ENCODE results near the gene POP7.
A peak's percentile ranks its signal among the peaks of the same experiment; 100 is the strongest.

DNA sequence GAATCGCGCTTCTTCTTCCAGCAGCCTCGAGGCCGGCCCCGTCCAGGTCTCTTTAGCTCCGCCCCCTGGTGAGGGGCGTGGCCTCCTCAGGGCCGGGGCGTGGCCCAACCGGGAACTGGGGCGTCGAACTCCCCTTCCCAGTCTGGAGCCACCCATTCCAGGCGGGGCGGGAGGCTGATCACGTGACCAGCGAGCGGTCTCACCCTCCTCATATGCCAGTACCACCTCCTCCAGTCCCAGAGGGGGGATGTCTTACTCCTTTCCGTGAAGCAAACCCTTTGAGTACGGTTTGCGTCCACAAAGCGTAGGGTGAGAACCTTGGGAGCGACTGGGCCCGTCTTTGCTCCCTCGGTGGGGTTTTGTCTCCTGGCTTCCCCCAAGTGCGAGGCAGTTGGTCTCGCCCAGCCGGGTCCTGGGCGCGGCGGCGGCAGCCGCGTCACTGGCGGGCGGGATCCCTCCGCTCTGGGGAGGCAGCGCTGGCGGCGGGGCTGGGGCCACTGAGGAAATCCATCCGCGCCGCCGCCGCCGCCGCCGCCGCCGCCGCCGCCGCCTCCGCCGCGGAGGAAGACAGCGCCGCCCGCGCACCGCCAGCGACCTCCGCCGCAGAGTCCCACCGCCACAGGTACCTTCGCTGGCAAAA lies 32.5 kb upstream of the POP7 start, which contains the start of gene GNB2:
- TF ChIP-seq EP300 (IDR thresholded peaks at IDR 0.05) (no peak), POLR2AphosphoS5 (IDR thresholded peaks at IDR 0.05) (peak; percentile 76), POLR2A (IDR thresholded peaks at IDR 0.05) (peak; percentile 76 to 84)

Measured in gastroesophageal sphincter (tissue), 2 donors.